Ishikawa (cell line): Measurements from ENCODE around the gene UBE2L5.

Source experiments
- CEBPB ChIP-seq: IDR thresholded peaks from 2 replicates; pipeline ENCODE4 v1.6.1; 2012
- CREB1 ChIP-seq: IDR thresholded peaks from 2 replicates; pipeline ENCODE4 v1.6.1; 2012; ENCODE audit warnings: low read depth
- EGR1 ChIP-seq: IDR thresholded peaks from 2 replicates; pipeline ENCODE4 v1.6.1; 2012
- EP300 ChIP-seq: IDR thresholded peaks from 2 replicates; pipeline ENCODE4 v1.6.1; 2012; ENCODE audit warnings: borderline replicate concordance
- FOXM1 ChIP-seq: IDR thresholded peaks from 2 replicates; pipeline ENCODE4 v1.6.1; 2012; ENCODE audit warnings: low read depth, borderline replicate concordance
- NFIC ChIP-seq: IDR thresholded peaks from 2 replicates; pipeline ENCODE4 v1.6.1; 2012
- RAD21 ChIP-seq: IDR thresholded peaks from 2 replicates; pipeline ENCODE4 v1.6.1; 2012; ENCODE audit warnings: low read depth
- TAF1 ChIP-seq: IDR thresholded peaks from 2 replicates; pipeline ENCODE4 v1.6.1; 2012; ENCODE audit warnings: low read depth, mild to moderate bottlenecking
- TCF12 ChIP-seq: IDR thresholded peaks from 2 replicates; pipeline ENCODE4 v1.6.1; 2012; ENCODE audit warnings: low read depth
- TEAD4 ChIP-seq: IDR thresholded peaks from 2 replicates; pipeline ENCODE4 v1.6.1; 2012
- YY1 ChIP-seq: IDR thresholded peaks from 2 replicates; pipeline ENCODE4 v1.6.1; 2012; ENCODE audit warnings: low read depth
- ZBTB7A ChIP-seq: IDR thresholded peaks from 2 replicates; pipeline ENCODE4 v1.6.1; 2012; ENCODE audit warnings: low read depth
- TF ChIP-seq, protein P1 (sequence below): IDR thresholded peaks from 2 replicates; pipeline ENCODE4 v1.6.1; 2012
- TF ChIP-seq, protein P2 (sequence below): IDR thresholded peaks from 2 replicates; pipeline ENCODE4 v1.6.1; 2012; ENCODE audit warnings: low read depth, mild to moderate bottlenecking
- TF ChIP-seq, protein P3 (sequence below): IDR thresholded peaks from 2 replicates; pipeline ENCODE4 v1.6.1; 2012

UBE2L5 gene

DNA sequence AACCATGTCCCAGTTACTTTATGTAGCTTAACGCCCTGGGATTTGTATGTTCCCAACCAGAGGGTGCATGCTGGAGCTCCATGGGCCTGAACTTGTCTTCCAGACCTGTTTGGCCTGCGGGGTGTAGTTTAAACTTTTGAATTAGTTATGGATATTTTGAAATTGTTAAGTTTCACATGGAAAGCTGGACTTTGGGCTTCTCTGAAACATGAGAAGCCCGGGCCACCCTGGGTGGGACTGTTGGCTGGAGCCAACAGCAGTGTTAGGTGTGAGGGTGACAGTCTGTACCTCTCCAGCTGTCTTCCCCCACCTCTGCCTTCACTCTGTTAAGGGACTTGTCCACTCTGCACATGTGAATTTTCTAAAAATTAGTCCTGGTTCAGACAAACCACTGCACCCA lies 1.6 kb downstream of the UBE2L5 start:
- TF ChIP-seq FOXM1 (no peak), CEBPB (no peak), EGR1 (no peak), TAF1 (no peak), CREB1 (no peak), ZBTB7A (no peak), YY1 (no peak), RAD21 (no peak), NFIC (no peak), TCF12 (no peak), TEAD4 (no peak)
- TF ChIP-seq, protein P1, sequence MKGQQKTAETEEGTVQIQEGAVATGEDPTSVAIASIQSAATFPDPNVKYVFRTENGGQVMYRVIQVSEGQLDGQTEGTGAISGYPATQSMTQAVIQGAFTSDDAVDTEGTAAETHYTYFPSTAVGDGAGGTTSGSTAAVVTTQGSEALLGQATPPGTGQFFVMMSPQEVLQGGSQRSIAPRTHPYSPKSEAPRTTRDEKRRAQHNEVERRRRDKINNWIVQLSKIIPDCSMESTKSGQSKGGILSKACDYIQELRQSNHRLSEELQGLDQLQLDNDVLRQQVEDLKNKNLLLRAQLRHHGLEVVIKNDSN: no peak

DNA sequence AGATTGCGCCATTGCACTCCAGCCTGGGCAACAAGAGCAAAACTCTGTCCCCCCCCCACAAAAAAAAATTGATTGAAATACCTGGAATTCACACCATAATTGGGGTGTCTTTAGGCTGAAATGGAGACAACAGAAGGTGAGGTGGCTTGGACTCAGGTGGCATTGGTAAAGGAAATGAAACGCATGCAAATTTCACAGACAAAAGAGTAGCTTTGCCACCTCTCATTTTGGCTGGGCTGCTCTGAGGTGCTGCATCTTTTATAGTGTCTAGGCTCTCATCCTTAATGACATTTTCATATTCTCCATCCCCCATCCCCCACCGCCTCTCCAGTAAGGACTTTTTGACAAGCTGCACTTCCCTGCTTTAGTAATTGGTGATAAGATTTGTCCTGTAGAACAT lies 6.9 kb downstream of the UBE2L5 start:
- TF ChIP-seq CREB1 (no peak), FOXM1 (no peak), ZBTB7A (no peak), NFIC (no peak), YY1 (no peak), TEAD4 (no peak), EP300 (no peak), CEBPB (no peak)
- TF ChIP-seq, protein P2, sequence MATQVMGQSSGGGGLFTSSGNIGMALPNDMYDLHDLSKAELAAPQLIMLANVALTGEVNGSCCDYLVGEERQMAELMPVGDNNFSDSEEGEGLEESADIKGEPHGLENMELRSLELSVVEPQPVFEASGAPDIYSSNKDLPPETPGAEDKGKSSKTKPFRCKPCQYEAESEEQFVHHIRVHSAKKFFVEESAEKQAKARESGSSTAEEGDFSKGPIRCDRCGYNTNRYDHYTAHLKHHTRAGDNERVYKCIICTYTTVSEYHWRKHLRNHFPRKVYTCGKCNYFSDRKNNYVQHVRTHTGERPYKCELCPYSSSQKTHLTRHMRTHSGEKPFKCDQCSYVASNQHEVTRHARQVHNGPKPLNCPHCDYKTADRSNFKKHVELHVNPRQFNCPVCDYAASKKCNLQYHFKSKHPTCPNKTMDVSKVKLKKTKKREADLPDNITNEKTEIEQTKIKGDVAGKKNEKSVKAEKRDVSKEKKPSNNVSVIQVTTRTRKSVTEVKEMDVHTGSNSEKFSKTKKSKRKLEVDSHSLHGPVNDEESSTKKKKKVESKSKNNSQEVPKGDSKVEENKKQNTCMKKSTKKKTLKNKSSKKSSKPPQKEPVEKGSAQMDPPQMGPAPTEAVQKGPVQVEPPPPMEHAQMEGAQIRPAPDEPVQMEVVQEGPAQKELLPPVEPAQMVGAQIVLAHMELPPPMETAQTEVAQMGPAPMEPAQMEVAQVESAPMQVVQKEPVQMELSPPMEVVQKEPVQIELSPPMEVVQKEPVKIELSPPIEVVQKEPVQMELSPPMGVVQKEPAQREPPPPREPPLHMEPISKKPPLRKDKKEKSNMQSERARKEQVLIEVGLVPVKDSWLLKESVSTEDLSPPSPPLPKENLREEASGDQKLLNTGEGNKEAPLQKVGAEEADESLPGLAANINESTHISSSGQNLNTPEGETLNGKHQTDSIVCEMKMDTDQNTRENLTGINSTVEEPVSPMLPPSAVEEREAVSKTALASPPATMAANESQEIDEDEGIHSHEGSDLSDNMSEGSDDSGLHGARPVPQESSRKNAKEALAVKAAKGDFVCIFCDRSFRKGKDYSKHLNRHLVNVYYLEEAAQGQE: no peak
- TF ChIP-seq, protein P3, sequence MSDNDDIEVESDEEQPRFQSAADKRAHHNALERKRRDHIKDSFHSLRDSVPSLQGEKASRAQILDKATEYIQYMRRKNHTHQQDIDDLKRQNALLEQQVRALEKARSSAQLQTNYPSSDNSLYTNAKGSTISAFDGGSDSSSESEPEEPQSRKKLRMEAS: no peak
- TF ChIP-seq, protein P1: no peak

DNA sequence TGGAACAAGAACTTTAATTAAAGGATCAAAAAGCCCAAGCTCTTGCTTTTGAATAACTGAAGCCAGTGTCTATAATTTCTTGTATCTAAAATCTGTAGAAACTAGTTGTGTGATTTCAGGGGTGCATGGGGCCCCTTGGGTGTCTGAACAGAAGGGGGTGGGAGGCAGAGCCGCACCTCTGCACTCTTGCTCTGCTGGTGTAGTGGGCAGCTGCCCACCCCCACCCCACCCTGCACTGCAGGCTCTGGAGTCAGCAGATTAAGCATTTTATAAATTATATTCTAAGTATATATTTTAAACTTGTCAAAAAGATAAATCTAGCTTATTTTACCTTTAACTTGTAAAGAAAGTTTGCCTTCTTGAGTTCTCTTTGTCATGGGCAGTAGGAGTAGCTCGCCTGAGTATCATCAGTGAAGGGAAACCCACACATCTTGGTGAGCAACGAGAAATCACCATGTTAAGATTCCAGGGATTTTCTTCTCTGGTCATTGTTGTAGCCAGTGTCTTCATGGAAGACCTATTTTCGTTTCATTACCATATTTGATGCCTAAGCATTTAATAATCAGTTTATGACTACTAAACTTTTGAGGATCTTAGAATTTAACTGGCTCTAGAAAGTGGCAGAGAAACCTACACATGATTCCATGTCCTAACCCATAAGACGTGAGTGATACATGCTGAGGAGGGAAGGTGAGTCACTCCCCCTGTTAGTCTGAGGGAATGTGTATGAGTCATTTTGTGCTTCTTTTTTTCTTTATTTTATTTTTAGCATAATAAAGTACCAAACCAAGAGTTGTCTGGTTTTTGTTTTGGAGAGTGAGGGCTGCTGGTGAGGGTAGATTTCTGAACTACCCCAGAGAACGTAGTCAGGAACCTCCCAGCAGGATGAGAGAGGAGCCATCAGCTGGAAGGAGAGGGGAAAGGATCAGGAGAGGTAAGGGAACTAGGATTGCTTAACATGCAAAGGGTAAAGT lies 7.7 kb downstream of the UBE2L5 start:
- TF ChIP-seq CEBPB: no peak
- TF ChIP-seq FOXM1: no peak
- TF ChIP-seq RAD21: no peak
- no peak for TF ChIP-seq YY1
- no peak for TF ChIP-seq ZBTB7A
- TF ChIP-seq, protein P3: no peak
- TF ChIP-seq TCF12: no peak
- no peak for TF ChIP-seq EP300
- TF ChIP-seq, protein P1: no peak
- TF ChIP-seq TEAD4: no peak
- TF ChIP-seq EGR1: no peak
- no peak for TF ChIP-seq TAF1
- TF ChIP-seq CREB1: no peak
- TF ChIP-seq, protein P2: no peak
- no peak for TF ChIP-seq NFIC

DNA sequence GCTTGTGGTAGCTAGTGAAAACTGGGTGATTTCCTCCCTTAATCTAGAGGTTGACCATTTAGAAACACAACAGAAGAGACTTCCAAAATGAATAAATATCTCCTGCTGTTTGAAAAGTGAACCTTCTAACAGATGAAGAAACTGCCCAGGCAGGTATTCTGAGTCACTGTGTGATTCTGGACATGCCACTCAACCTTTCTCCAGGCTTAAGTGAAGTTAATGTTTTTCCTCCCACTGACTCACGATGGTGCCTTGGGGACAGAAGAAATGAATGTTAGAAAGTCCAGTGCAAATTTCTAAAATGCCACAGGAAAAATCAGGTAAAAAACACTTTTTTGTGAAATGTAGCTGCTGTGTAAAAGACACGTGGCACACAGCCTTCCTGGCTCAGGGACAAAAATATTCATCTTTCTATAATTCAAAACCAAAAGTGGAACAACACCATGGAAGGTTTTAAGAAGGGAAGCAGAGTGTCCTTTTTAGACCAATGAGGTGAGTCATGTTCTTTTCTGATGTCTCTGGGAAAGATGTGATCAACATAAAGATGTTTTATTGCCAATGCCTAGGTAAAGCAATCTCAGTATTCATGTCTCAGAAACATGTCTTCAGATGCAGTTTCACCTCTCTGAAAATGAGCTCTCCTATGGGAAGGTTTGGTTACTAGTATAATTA lies 9.1 kb downstream of the UBE2L5 start:
- no peak for TF ChIP-seq TAF1
- TF ChIP-seq TCF12: no peak
- TF ChIP-seq EP300: no peak
- no peak for TF ChIP-seq EGR1
- TF ChIP-seq, protein P3: no peak
- no peak for TF ChIP-seq RAD21
